Activated CD8-positive, alpha-beta memory T cell treated with anti-CD3 and anti-CD28 coated beads, Interleukin-2, amount 50 U/mL, for 24 hours (primary cell): ENCODE measurements around the gene IL17A.

Source experiments
- DNase-seq: peaks from one replicate; pipeline ENCODE4 v3.0.0-alpha.2; 2020; ENCODE audit errors: extremely low read depth

The IL17A gene

DNA sequence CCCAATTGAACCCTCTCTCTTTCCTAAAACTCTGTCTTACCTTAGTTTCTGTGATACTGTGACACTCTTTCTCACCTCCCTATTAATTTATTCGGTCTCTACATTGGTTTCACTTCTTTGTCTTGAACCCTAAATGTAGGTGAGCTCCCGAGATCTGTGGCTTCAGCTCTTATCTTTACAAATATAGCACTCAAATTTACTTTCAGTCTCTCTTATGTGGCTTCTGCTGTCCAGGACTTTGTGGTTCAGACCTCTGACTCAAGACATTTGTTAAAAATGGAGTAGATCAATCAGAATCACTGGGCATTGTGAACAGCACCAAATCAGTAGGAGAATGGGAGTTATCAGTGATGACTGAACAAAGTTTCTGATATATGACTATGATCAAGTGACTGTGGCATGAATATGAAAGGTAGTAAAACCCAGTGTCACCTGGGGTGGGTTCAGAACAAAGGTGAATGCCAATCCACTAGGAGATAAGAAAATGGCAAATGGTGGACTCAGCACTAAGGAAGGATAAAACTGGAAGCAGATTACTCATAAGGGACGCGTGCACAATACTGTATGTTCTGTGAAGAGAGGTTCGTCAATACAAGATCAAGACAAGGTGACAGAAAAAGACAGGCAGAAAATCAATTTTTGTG lies 30.9 kb downstream of the IL17A start:
- DNase-seq, result no peak

DNA sequence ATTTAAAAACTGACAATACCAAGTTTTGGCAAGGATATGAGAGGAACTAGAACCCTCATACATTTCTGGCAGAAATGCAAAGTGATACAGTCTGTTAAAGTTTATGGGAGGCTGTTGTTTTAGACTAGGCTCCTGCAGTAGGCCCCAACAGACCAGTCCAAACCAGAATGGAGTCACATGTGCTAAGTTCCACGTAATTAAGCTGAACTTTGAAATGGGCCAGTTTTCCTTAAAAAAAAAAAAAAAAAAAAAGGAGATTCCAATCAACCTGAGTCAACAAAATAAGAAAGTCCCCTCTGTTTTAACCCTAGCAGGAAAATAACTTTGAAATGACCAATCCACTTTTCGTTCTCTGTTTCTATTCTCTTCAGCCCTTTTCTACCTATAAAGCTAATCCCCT lies 31.6 kb downstream of the IL17A start:
- no peak for DNase-seq

DNA sequence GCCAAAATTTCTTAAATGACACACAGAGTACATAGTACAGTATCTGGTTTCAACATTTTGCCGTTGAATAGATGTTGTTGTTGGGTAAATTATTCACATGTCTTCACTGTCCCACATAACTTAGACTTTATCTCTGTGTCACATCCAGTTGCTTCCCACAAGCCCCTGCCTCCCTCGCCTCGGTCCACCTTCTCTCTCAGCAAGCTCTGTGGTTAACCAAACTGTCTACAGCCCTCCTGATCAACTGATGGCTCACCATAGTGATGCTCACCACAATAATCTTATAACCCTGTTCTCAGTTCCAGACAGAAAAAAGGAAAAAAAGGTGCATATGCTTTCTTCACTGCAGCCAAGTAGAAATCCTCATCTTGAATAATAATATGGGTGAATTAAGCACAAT lies 35.1 kb downstream of the IL17A start:
- DNase-seq, result peak; percentile 27

DNA sequence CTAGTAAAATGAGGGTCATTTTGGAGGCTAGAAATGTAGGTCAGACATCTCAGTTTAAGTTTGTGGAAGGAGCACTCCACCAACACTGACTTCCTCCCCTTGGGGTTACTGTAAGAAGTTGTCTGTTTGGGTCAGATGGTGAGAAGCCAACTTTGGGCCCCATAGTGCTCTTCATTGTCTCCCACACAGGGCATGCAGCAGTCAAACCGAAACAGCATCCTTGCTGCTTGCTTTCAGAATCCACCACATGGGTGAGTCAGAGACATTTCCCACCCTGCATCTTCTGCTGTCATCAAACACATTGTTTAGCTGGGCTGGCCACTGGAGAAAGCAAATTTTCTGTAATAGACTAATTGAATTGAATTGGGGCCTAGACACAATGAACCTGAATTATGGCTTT lies 41.3 kb downstream of the IL17A start:
- peak; percentile 46 for DNase-seq

DNA sequence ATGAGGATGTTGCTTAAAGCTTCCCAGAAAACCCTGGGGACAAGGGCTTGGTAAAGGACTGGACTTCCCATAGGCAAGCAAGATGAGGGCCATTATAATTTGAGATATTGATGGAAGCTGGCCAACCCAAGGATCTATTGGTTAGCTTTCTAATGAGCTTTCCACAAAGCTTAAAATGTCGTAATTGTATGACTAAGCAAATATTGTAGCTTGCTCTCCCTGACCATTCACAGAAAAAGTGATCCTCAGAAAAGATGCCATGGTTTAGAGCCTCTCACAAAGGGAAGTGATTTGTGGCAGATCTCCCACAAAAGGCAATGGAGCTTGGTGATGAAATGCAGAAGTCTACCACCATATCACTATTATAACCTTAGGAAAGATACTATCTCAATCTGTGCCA lies 44.5 kb downstream of the IL17A start:
- DNase-seq, result no peak

DNA sequence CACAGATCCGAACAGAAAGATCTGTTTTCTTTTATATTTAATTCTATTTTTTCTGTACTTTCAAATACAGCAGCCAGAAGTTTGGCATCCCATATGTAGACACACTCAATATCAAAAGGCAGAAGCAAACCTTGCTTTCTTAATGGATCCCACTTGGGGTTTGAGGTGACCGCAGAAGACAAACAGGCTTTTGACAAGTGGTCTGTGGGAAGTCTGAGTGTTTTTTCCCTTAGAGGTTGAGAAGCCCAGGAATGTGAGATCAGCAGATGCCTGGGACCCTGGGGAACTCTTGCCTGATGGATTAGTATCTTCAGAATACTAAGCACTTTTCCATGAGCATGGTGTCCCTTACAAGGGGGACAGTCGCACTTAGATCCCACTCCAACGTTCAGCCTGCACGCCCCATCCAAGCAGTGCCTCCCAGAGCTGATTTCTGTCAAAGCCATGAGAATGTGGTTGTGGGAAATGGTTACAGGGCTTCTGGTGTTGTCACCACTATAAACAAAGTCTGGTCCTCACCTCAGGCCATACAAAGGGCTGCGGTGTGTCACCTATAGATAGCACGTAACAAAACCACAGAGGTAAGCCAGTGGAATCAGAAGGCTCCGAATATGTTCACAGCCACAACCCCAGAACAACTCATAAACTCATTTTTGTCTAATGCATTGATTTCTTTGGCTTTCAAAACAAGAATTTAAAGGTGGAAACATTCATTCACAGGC lies 45.4 kb downstream of the IL17A start:
- DNase-seq, result no peak

DNA sequence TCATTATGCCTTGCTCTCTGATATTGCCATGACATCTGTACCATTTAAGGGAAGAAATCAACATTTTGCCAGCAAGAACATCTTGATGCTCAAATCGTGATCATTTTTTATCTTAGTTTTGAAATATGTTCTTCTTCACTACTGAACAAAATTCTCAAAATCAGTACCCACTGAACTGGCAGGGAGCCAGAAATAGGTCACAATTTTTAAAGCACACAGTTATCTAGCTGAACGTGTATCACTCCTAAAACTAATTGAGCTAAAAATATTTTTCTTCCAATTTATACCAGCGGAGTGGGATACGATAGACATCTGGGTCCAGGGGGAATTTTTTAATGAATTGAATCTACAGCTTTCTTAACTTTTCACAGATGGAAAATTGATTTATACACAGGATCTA lies 46.8 kb downstream of the IL17A start:
- no peak for DNase-seq

- DNase-seq, result no peak
Measured at GRCh38 chr6:52233975-52234823, 48.0 kb downstream of the IL17A start.
